SH-SY5Y (cell line): ENCODE data around the gene RAB42.

Source experiments
- GATA2 ChIP-seq: IDR thresholded peaks from 2 replicates; pipeline ENCODE4 v1.6.1; 2011; ENCODE audit warnings: mild to moderate bottlenecking, low read depth, low read length
- GATA3 ChIP-seq: IDR thresholded peaks from 2 replicates; pipeline ENCODE4 v1.6.1; 2011; ENCODE audit warnings: low read depth, mild to moderate bottlenecking, low read length, moderate library complexity

DNA sequence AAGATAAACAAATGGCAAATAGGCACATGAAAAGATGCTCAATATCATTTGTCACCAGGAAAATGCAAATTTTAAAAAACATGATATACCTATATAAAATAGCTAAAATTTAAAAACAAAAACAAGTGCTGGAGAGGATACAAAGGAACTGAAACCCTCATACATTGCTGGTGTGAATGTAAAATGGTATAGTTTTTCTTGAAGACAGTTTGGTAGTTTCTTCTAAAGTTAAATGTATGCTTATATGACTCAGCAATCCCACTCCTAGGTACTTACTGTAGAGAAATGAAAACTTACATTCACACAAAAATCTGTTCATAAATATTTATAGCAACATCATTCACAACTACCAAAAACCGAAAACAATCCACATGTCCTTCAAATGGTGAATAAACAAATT is 39.6 kb downstream of the RAB42 start:
- TF ChIP-seq GATA2 (no peak), GATA3 (no peak)
